ENCODE results near the gene PALD1.

The PALD1 gene

GRCh38 chr10:70535451-70535850 lies 56.9 kb downstream of the PALD1 start:
- DNase-seq (ENCODE audit: low read depth in 2 of 2), result no peak

- no peak for DNase-seq (ENCODE audit: low read depth in 2 of 2)
Measured at GRCh38 chr10:70536196-70536861, 57.8 kb downstream of the PALD1 start.

GRCh38 chr10:70537398-70538194 lies 59.0 kb downstream of the PALD1 start:
- DNase-seq (ENCODE audit: low read depth in 2 of 2), result peak in 1 of 2 donors; percentile 10

- no peak for DNase-seq (ENCODE audit: low read depth in 2 of 2)
Measured at GRCh38 chr10:70538195-70538520, 59.6 kb downstream of the PALD1 start.

- DNase-seq (ENCODE audit: low read depth in 2 of 2), result no peak
Measured at GRCh38 chr10:70538731-70539338, 60.3 kb downstream of the PALD1 start.

GRCh38 chr10:70539471-70539870 lies 60.9 kb downstream of the PALD1 start:
- no peak for DNase-seq (ENCODE audit: low read depth in 2 of 2)

- DNase-seq (ENCODE audit: low read depth in 2 of 2), result no peak
Measured at GRCh38 chr10:70540089-70540788, 61.7 kb downstream of the PALD1 start.

- no peak for DNase-seq (ENCODE audit: low read depth in 2 of 2)
Measured at GRCh38 chr10:70540789-70541360, 62.3 kb downstream of the PALD1 start.

- no peak for DNase-seq (ENCODE audit: low read depth in 2 of 2)
Measured at GRCh38 chr10:70541736-70542564, 63.4 kb downstream of the PALD1 start.

GRCh38 chr10:70542565-70542938 lies 64.0 kb downstream of the PALD1 start:
- DNase-seq (ENCODE audit: low read depth in 2 of 2), result no peak

- DNase-seq (ENCODE audit: low read depth in 2 of 2), result no peak
Measured at GRCh38 chr10:70543911-70544310, 65.3 kb downstream of the PALD1 start.

- DNase-seq (ENCODE audit: low read depth in 2 of 2), result no peak
Measured at GRCh38 chr10:70544431-70545340, 66.1 kb downstream of the PALD1 start.

- no peak for DNase-seq (ENCODE audit: low read depth in 2 of 2)
Measured at GRCh38 chr10:70546584-70546983, 68.0 kb downstream of the PALD1 start.

- no peak for DNase-seq (ENCODE audit: low read depth in 2 of 2)
Measured at GRCh38 chr10:70549351-70549961, 70.9 kb downstream of the PALD1 start.

- peak; percentile 37 to 59 for DNase-seq (ENCODE audit: low read depth in 2 of 2)
Measured at GRCh38 chr10:70549962-70550458, 71.4 kb downstream of the PALD1 start.

GRCh38 chr10:70550459-70550858 lies 71.9 kb downstream of the PALD1 start:
- DNase-seq (ENCODE audit: low read depth in 2 of 2), result no peak

- DNase-seq (ENCODE audit: low read depth in 2 of 2), result no peak
Measured at GRCh38 chr10:70551466-70551865, 72.9 kb downstream of the PALD1 start.

GRCh38 chr10:70551971-70552422 lies 73.4 kb downstream of the PALD1 start:
- DNase-seq (ENCODE audit: low read depth in 2 of 2), result no peak

GRCh38 chr10:70552586-70552985 lies 74.0 kb downstream of the PALD1 start:
- no peak for DNase-seq (ENCODE audit: low read depth in 2 of 2)

All from stimulated activated CD4-positive, alpha-beta T cell treated with anti-CD3 and anti-CD28 coated beads, Interleukin-15, amount 100 ng/mL, for 48 hours (primary cell).